Heart left ventricle (tissue), 16 donors: ENCODE data around the gene PKD1. TPM values are rescaled to one million over a fixed set of nuclear protein-coding genes. Genes with fewer than 3 reads are reported as not detected.

Source experiments
- ATAC-seq, 4 donors: fragments of 200-7000 bp; cut with Tn5 transposase; one replicate each; pipeline ENCODE4 v1.9.1; 2020 to 2022; ENCODE audit warnings: moderate library complexity in 4 of 4, mild to moderate bottlenecking in 3 of 4, moderate number of reproducible peaks in 1 of 4
- DNase-seq, 5 donors: peaks; one replicate each; pipeline ENCODE4 v3.0.0-alpha.2; 2020
- H3K27ac ChIP-seq, 12 donors: fragments of 200-600 bp; sonication (generic) in 4 of 12; one replicate each; pipeline versions ENCODE4 v1.5.0 to v1.8.0; 2016 to 2022; ENCODE audit warnings: mild to moderate bottlenecking in 2 of 12
- H3K27me3 ChIP-seq, 9 donors: fragments of 200-600 bp; sonication (generic) in 2 of 9; one replicate each; pipeline versions ENCODE4 v1.5.1 to v1.8.0; 2016 to 2022; ENCODE audit warnings: mild to moderate bottlenecking in 3 of 9
- H3K36me3 ChIP-seq, 9 donors: fragments of 200-600 bp; sonication (generic) in 2 of 9; one replicate each; pipeline versions ENCODE4 v1.5.0 to v1.8.0; 2018 to 2022; ENCODE audit warnings: mild to moderate bottlenecking in 2 of 9
- H3K4me1 ChIP-seq, 12 donors: fragments of 200-600 bp; sonication (generic) in 4 of 12; one replicate each; pipeline versions ENCODE4 v1.5.0 to v1.8.0; 2016 to 2022; ENCODE audit warnings: mild to moderate bottlenecking in 3 of 12
- H3K4me3 ChIP-seq, 12 donors: fragments of 200-600 bp; sonication (generic) in 4 of 12; one replicate each; pipeline versions ENCODE4 v1.5.0 to v1.8.0; 2017 to 2022; ENCODE audit warnings: mild to moderate bottlenecking in 9 of 12, moderate library complexity in 4 of 12
- H3K9me3 ChIP-seq, 12 donors: fragments of 200-600 bp; sonication (generic) in 4 of 12; one replicate each; pipeline versions ENCODE4 v1.5.0 to v1.8.0; 2016 to 2022; ENCODE audit warnings: mild to moderate bottlenecking in 1 of 12
- CTCF ChIP-seq, 12 donors: fragments of 200-600 bp; sonication (generic) in 4 of 12; IDR thresholded peaks; one replicate each; pipeline versions ENCODE4 v1.5.0 to v1.8.0; 2018 to 2022; ENCODE audit warnings: antibody characterized with exemption in 12 of 12, mild to moderate bottlenecking in 5 of 12
- POLR2A ChIP-seq, 2 donors: fragments of 450-650 bp; IDR thresholded peaks; one replicate each; pipeline ENCODE4 v1.6.1; 2017; ENCODE audit warnings: antibody characterized with exemption in 2 of 2, mild to moderate bottlenecking in 2 of 2, moderate library complexity in 2 of 2
- WGBS, 4 donors: extraction: QIAGEN DNeasy Blood & Tissue Kit in 2 of 4; methylation state at CpG; one replicate each; pipeline versions ENCODE4 v1.1.5 to v1.1.7; 2013 to 2018; 5-methylcytosine and 5-hydroxymethylcytosine counted together
- intact Hi-C, 10 donors: fragments of 100-400 bp; cut with DNase I; formaldehyde crosslinking; loops; one replicate each; pipeline versions ENCODE4 v1.11.1 to v1.14.2; 2022
- polyA plus RNA-seq, 2 donors: library from polyadenylated mRNA; stranded (reverse); fragments of 200-250 nt; gene quantifications; one replicate each; pipeline ENCODE4 v1.2.3, GENCODE V29; 2013
- total RNA-seq, 9 donors: library from RNA; depleted of rRNA in 2 of 9; stranded (reverse); fragments of >200 nt in 2 of 9; fragmentation: NEBNext Ultra II Directional in 3 of 9; extraction: Animal tissue kit (Norgen Biotek cat#: 25700) in 3 of 9; gene quantifications; one replicate each; pipeline versions ENCODE4 v1.1.0 to v1.2.4, GENCODE V29; 2016 to 2023
- donor health status: ischemic (EF 13 %, LVEDD 7.1; RV severe dilation, severe dysfunction).
- donor health status: healthy with polysubstance abuse.
- donor health status: DM: no; HTN: yes; CAD: no.
- donor health status: DM: no; HTN: no; CAD: no.
- donor health status: ischemic (EF 25% LVEDD 6.9; RV normal size, moderate dysfunction).
- donor health status: ischemic (EF 25% LVEDD 5.7; RV mildly dilated, moderate dysfunction).
- donor health status: healthy.
- donor health status: DM: yes; HTN: yes; CAD: no.
- donor health status: ischemic (EF 35%, LVEDD 5.7; RV mildly dilated, moderate dysfunction).
- donor health status: nonischemic (EF 11% LVEDD 7.7; RV severe dilation, severe dysfunction).
- donor health status: DM: yes; HTN: yes; CAD: no.
- donor health status: PGD.
- donor health status: ischemic (EF 29% LVEDD 5.4; RV normal size, mild dysfunction).
- donor health status: nonischemic (EF 23%, LVEDD 6.1; RV moderate dilation, normal function).

Gene PKD1
- total and polyA plus RNA-seq, 11 donors: 64.9 to 441 (median 105) TPM

- TF ChIP-seq POLR2A (IDR thresholded peaks at IDR 0.05): no peak
- TF ChIP-seq CTCF (IDR thresholded peaks at IDR 0.05): no peak
- H3K4me1 ChIP-seq: peaks cover 18 to 91% (median 75%) of the 10 kb centered on the region in 12 donors
- H3K27me3 ChIP-seq: no peaks in the 10 kb centered on the region
- H3K4me3 ChIP-seq: peak overlapping the region in 2 of 12 donors; percentile 13 to 24
- ATAC-seq: no peak
- H3K27ac ChIP-seq: peak overlapping the region; percentile 20 to 92 (median 68)
- no peaks in the 10 kb centered on the region for H3K9me3 ChIP-seq
- no peak for DNase-seq
- WGBS, 4 donors: 70 to 78% (median 78%) methylated on average over 14 to 22 of the region's 22 CpGs
- intact Hi-C loops: no loop called here
- H3K36me3 ChIP-seq: peaks cover 0 to 5% (median 0%) of the 10 kb centered on the region in 9 donors
These were observed 91.2 kb downstream of the PKD1 start for GRCh38 chr16:2044541-2044940.

- WGBS, 4 donors: 43 to 60% (median 49%) methylated on average over 17 to 26 of the region's 26 CpGs
- ATAC-seq: peak in 2 of 4 donors; percentile 2 to 10
- intact Hi-C loops: no loop called here
- TF ChIP-seq CTCF (IDR thresholded peaks at IDR 0.05): no peak
- no peak for TF ChIP-seq POLR2A (IDR thresholded peaks at IDR 0.05)
- Histone ChIP-seq H3K27me3 (no peaks in the 10 kb centered on the region), H3K27ac (peak overlapping the region in 11 of 12 donors; percentile 42 to 92 (median 71)), H3K36me3 (peaks cover 0 to 9% (median 2%) of the 10 kb centered on the region in 9 donors), H3K4me1 (peaks cover 18 to 94% (median 78%) of the 10 kb centered on the region in 12 donors), H3K4me3 (peak overlapping the region in 7 of 12 donors; percentile 1 to 24 (median 12)), H3K9me3 (no peaks in the 10 kb centered on the region)
- peak in 3 of 5 donors; percentile 78 to 82 (median 81) for DNase-seq
These were observed 91.8 kb downstream of the PKD1 start for GRCh38 chr16:2043667-2044451.

- Histone ChIP-seq H3K4me1 (peaks cover 14 to 94% (median 78%) of the 10 kb centered on the region in 12 donors), H3K9me3 (no peaks in the 10 kb centered on the region), H3K36me3 (peaks cover 0 to 14% (median 4%) of the 10 kb centered on the region in 9 donors), H3K27ac (peak overlapping the region in 11 of 12 donors; percentile 37 to 92 (median 72)), H3K4me3 (peak overlapping the region in 4 of 12 donors; percentile 1 to 24 (median 12)), H3K27me3 (no peaks in the 10 kb centered on the region)
- DNase-seq (no peak), ATAC-seq (no peak)
- TF ChIP-seq POLR2A (IDR thresholded peaks at IDR 0.05) (no peak), CTCF (IDR thresholded peaks at IDR 0.05) (no peak)
- WGBS, 4 donors: 67 to 78% (median 73%) methylated on average over 7 to 11 of the region's 11 CpGs
- intact Hi-C loops: no loop called here
These were observed 92.6 kb downstream of the PKD1 start for GRCh38 chr16:2042986-2043666.
